ENCODE results near the gene OR52E4.

DNA sequence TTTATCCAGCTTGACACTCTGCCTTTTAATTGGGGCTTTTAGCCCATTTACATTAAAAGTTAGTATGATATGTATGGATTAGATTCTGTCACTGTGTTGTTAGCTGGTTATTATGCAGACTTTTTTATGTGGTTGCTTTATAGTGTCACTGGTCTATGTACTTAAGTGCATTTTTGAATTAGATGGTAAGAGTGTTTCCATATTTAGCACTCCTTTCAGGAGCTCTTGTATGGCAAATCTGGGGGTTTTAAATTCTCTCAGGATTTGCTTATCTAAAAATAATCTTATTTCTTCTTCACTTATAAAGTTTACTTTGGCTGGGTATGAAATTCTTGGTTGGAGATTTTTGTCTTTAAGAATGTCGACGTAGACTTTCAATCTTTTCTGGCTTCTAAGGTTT lies 42.7 kb upstream of the OR52E4 start:
- TF ChIP-seq, protein P1, sequence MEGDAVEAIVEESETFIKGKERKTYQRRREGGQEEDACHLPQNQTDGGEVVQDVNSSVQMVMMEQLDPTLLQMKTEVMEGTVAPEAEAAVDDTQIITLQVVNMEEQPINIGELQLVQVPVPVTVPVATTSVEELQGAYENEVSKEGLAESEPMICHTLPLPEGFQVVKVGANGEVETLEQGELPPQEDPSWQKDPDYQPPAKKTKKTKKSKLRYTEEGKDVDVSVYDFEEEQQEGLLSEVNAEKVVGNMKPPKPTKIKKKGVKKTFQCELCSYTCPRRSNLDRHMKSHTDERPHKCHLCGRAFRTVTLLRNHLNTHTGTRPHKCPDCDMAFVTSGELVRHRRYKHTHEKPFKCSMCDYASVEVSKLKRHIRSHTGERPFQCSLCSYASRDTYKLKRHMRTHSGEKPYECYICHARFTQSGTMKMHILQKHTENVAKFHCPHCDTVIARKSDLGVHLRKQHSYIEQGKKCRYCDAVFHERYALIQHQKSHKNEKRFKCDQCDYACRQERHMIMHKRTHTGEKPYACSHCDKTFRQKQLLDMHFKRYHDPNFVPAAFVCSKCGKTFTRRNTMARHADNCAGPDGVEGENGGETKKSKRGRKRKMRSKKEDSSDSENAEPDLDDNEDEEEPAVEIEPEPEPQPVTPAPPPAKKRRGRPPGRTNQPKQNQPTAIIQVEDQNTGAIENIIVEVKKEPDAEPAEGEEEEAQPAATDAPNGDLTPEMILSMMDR (CRISPR knock-in tag; IDR thresholded peaks at IDR 0.05) = no peak
- TF ChIP-seq CBX5 (CRISPR knock-in tag; IDR thresholded peaks at IDR 0.05; ENCODE audit: borderline replicate concordance) = no peak
- TF ChIP-seq ZNF746 (CRISPR knock-in tag; IDR thresholded peaks at IDR 0.05) = no peak

Data from HepG2 (cell line).